ENCODE data around the gene LMO7.

LMO7 gene

GRCh38 chr13:75906315-75906714 lies 270.2 kb downstream of the LMO7 start:
- DNase-seq = no peak

GRCh38 chr13:75907044-75907443 lies 270.9 kb downstream of the LMO7 start:
- no peak for DNase-seq

- no peak for DNase-seq
Measured at GRCh38 chr13:75908141-75908540, 272.0 kb downstream of the LMO7 start.
